DND-41 (cell line): ENCODE data around the gene MAP2K3.

Experiments used
- ATAC-seq: fragments of 200-7000 bp; cut with Tn5 transposase; 3 replicates; pipeline ENCODE4 v1.9.1; 2021; ENCODE audit warnings: low read depth; ENCODE audit not compliant: insufficient read depth
- DNase-seq: peaks from one replicate; pipeline ENCODE4 v3.0.0-alpha.2; 2020
- H2AFZ ChIP-seq: 2 replicates; pipeline ENCODE4 v1.6.0; 2012; ENCODE audit warnings: low read depth, low read length
- H3K27ac ChIP-seq: 2 replicates; pipeline ENCODE4 v1.5.1; 2012; ENCODE audit warnings: low read length, inconsistent platforms
- H3K27me3 ChIP-seq: fragments of 200-600 bp; sonication (generic); 2 replicates; pipeline ENCODE4 v1.6.0; 2012; ENCODE audit warnings: low read length, mild to moderate bottlenecking, inconsistent platforms; ENCODE audit not compliant: insufficient read depth, poor library complexity
- H3K36me3 ChIP-seq: 2 replicates; pipeline ENCODE4 v1.5.1; 2012; ENCODE audit warnings: low read length, inconsistent platforms; ENCODE audit not compliant: insufficient read depth
- H3K4me1 ChIP-seq: 2 replicates; pipeline ENCODE4 v1.5.1; 2012; ENCODE audit warnings: mild to moderate bottlenecking, low read length; ENCODE audit not compliant: insufficient read depth
- H3K4me2 ChIP-seq: 2 replicates; pipeline ENCODE4 v1.6.0; 2012; ENCODE audit warnings: mild to moderate bottlenecking, moderate library complexity, low read length, inconsistent platforms; ENCODE audit not compliant: insufficient read depth
- H3K4me3 ChIP-seq, 2 experiments: fragments of 200-600 bp in 1 of 2; shearing (Covaris generic) in 1 of 2; 2 replicates each; pipeline ENCODE4 v1.5.1; 2012 to 2016; ENCODE audit warnings: inconsistent platforms in 2 of 2, low read length in 2 of 2, mild to moderate bottlenecking in 2 of 2, low read depth in 1 of 2, moderate library complexity in 1 of 2
- H3K79me2 ChIP-seq: 2 replicates; pipeline ENCODE4 v1.6.0; 2012; ENCODE audit warnings: low read length, inconsistent platforms; ENCODE audit not compliant: insufficient read depth
- H3K9ac ChIP-seq: 2 replicates; pipeline ENCODE4 v1.6.0; 2012; ENCODE audit warnings: low read depth, mild to moderate bottlenecking, inconsistent platforms, low read length, moderate library complexity
- H3K9me3 ChIP-seq: 2 replicates; pipeline ENCODE4 v1.5.1; 2012; ENCODE audit warnings: low read length, moderate library complexity, mild to moderate bottlenecking, inconsistent platforms; ENCODE audit not compliant: insufficient read depth, severe bottlenecking
- H4K20me1 ChIP-seq: 2 replicates; pipeline ENCODE4 v1.6.0; 2012; ENCODE audit warnings: low read length; ENCODE audit not compliant: insufficient read depth
- EZH2 ChIP-seq: IDR thresholded peaks from 3 replicates; pipeline ENCODE4 v1.6.1; 2012; ENCODE audit warnings: borderline replicate concordance, low read depth, mild to moderate bottlenecking, moderate library complexity, low read length, inconsistent platforms; ENCODE audit not compliant: severe bottlenecking
- TF ChIP-seq, protein P1 (sequence below): IDR thresholded peaks from 2 replicates; pipeline ENCODE4 v1.5.1; 2012; ENCODE audit warnings: borderline replicate concordance, low read length, moderate library complexity, mild to moderate bottlenecking; ENCODE audit not compliant: poor library complexity, severe bottlenecking; ENCODE audit errors: extremely low read depth

Gene MAP2K3

DNA sequence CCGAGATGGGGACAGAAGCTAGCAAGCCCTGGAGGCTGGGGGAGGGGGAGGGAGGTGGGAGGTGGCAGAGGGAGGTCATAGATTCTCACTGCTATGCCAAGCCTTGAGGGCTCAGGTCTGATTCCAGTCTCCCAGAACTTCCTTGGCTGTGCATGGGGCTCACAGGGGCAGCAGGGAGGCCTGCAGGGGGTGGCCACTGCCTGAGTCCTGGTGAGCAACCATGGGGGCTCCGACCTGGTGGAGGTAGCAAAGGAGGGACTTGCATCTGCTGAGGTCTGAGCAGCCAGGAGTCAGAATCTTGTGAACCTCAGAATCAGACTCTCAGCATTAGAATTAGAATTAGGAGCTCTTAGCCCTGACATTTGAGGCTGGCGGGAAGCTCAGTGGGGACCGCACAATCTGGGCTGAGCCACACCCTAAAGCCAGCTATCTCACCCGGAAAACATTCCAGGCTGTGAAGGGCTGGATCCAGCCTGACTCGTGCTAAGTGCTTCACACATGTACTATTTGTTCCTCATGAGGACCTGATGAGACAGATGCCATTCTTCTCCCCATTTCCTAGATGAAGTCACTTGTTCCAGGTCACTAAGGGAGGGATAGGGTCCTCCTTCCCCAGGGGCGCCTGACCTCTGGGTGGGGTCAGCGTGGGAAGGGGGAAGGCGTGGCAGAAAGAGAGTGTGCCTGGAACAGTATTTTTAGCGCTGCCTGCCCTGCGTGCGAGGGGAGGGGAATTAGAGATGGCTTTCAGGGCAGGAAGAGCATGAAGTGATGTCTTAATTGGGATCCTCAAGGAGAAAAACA lies 74.4 kb downstream of the MAP2K3 start:
- no peak overlapping the region for H3K4me2 ChIP-seq
- H3K27me3 ChIP-seq = no peaks in the 10 kb centered on the region
- no peaks in the 10 kb centered on the region for H3K4me1 ChIP-seq
- no peak overlapping the region for H2AFZ ChIP-seq
- TF ChIP-seq, protein P1, sequence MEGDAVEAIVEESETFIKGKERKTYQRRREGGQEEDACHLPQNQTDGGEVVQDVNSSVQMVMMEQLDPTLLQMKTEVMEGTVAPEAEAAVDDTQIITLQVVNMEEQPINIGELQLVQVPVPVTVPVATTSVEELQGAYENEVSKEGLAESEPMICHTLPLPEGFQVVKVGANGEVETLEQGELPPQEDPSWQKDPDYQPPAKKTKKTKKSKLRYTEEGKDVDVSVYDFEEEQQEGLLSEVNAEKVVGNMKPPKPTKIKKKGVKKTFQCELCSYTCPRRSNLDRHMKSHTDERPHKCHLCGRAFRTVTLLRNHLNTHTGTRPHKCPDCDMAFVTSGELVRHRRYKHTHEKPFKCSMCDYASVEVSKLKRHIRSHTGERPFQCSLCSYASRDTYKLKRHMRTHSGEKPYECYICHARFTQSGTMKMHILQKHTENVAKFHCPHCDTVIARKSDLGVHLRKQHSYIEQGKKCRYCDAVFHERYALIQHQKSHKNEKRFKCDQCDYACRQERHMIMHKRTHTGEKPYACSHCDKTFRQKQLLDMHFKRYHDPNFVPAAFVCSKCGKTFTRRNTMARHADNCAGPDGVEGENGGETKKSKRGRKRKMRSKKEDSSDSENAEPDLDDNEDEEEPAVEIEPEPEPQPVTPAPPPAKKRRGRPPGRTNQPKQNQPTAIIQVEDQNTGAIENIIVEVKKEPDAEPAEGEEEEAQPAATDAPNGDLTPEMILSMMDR = no peak
- no peak overlapping the region for H3K27ac ChIP-seq
- H3K36me3 ChIP-seq = no peaks in the 10 kb centered on the region
- H3K9ac ChIP-seq = no peak overlapping the region
- H4K20me1 ChIP-seq = no peaks in the 10 kb centered on the region
- DNase-seq (no peak), ATAC-seq (no peak)
- H3K9me3 ChIP-seq = no peaks in the 10 kb centered on the region
- no peak overlapping the region for H3K4me3 ChIP-seq
- no peaks in the 10 kb centered on the region for H3K79me2 ChIP-seq

DNA sequence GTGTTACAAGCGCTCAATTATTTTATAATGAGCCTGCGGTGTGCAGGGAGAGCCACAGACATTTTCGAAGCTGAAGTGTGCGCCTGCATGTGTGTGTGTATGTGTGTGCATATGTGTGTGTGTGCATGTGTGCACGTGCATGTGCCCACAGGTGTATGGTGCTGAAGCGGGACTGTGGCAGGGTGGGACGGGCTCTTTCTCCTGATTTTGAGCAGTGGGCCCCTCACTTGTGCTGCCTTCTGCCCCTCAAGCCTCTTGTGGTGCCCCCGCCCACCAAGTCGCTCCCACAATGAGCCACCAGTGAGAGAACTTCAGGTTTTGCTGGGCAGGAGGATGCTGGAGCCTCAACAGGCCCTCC lies 75.0 kb downstream of the MAP2K3 start:
- H3K4me1 ChIP-seq = no peaks in the 10 kb centered on the region
- no peak overlapping the region for H3K27ac ChIP-seq
- H3K36me3 ChIP-seq = no peaks in the 10 kb centered on the region
- H2AFZ ChIP-seq = no peak overlapping the region
- no peak overlapping the region for H3K9ac ChIP-seq
- DNase-seq = no peak
- no peak overlapping the region for H3K4me2 ChIP-seq
- H3K27me3 ChIP-seq = no peaks in the 10 kb centered on the region
- TF ChIP-seq EZH2 = no peak
- TF ChIP-seq, protein P1 = no peak
- H4K20me1 ChIP-seq = no peaks in the 10 kb centered on the region
- H3K9me3 ChIP-seq = no peaks in the 10 kb centered on the region
- no peaks in the 10 kb centered on the region for H3K79me2 ChIP-seq
- no peak overlapping the region for H3K4me3 ChIP-seq
- ATAC-seq = no peak

DNA sequence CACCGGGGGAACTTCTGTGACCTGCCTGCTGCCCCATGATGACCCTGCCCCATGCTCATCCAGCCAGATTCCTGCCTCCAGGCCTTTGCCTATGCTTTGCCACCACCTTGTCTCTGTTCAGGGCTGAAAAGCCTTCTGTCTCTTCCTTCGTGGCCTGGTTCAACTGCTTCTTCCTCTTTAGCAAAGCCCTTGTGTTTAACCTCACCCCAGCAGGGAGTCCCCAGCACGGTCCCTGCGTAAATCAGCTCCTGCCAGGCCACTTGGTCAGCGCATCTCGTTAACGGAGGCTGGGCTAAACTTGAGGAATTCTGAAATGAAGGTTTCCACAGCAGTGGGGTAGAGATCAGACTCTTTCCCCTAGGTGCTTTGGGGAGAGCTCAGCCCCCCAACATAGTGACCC lies 75.5 kb downstream of the MAP2K3 start:
- no peak for ATAC-seq
- no peaks in the 10 kb centered on the region for H3K36me3 ChIP-seq
- H4K20me1 ChIP-seq = no peaks in the 10 kb centered on the region
- H3K4me2 ChIP-seq = no peak overlapping the region
- no peaks in the 10 kb centered on the region for H3K9me3 ChIP-seq
- H3K79me2 ChIP-seq = no peaks in the 10 kb centered on the region
- no peaks in the 10 kb centered on the region for H3K27me3 ChIP-seq
- DNase-seq = no peak
- no peaks in the 10 kb centered on the region for H3K4me1 ChIP-seq
- H3K4me3 ChIP-seq = no peak overlapping the region
- H3K9ac ChIP-seq = no peak overlapping the region
- TF ChIP-seq, protein P1 = no peak
- TF ChIP-seq EZH2 = no peak
- no peak overlapping the region for H3K27ac ChIP-seq
- no peak overlapping the region for H2AFZ ChIP-seq
